ENCODE data around the gene BOD1L1.
A peak's percentile ranks its signal among the peaks of the same experiment; 100 is the strongest.

Gene BOD1L1

GRCh38 chr4:13627606-13628311 lies at the start of gene BOD1L1:
TSS of gene BOD1L1 (minus strand) at chr4:13627725. CDS start at chr4:13627587, 138 bp downstream.
- Histone ChIP-seq H3K27ac (ENCODE audit: low read length) (peak within 1 kb of the TSS; percentile 40), H3K4me1 (ENCODE audit: control insufficient read depth, low read depth, low read length) (no peaks in the 10 kb centered on the region), H3K9ac (ENCODE audit: low read length) (peak within 1 kb of the TSS; percentile 85), H3K27me3 (ENCODE audit: control insufficient read depth, insufficient read depth, low read length) (no peaks in the 10 kb centered on the region), H3K4me3 (ENCODE audit: low read length) (peak within 1 kb of the TSS; percentile 93), H3K36me3 (ENCODE audit: control insufficient read depth, low read depth, low read length) (no peaks in the 10 kb centered on the region), H3K9me3 (ENCODE audit: control insufficient read depth, low read depth, low read length) (no peaks in the 10 kb centered on the region)

- Histone ChIP-seq H3K9me3 (ENCODE audit: control insufficient read depth, low read depth, low read length) (no peaks in the 10 kb centered on the region), H3K27ac (ENCODE audit: low read length) (no peak overlapping the region), H3K4me3 (ENCODE audit: low read length) (no peak overlapping the region), H3K9ac (ENCODE audit: low read length) (no peak overlapping the region), H3K4me1 (ENCODE audit: control insufficient read depth, low read depth, low read length) (no peaks in the 10 kb centered on the region), H3K36me3 (ENCODE audit: control insufficient read depth, low read depth, low read length) (no peaks in the 10 kb centered on the region), H3K27me3 (ENCODE audit: control insufficient read depth, insufficient read depth, low read length) (no peaks in the 10 kb centered on the region)
Measured at GRCh38 chr4:13674971-13675370, 47.4 kb upstream of the BOD1L1 start.

GRCh38 chr4:13673167-13673566 lies 45.6 kb upstream of the BOD1L1 start:
- Histone ChIP-seq H3K9ac (ENCODE audit: low read length) (no peak overlapping the region), H3K27ac (ENCODE audit: low read length) (no peak overlapping the region), H3K36me3 (ENCODE audit: control insufficient read depth, low read depth, low read length) (no peaks in the 10 kb centered on the region), H3K27me3 (ENCODE audit: control insufficient read depth, insufficient read depth, low read length) (no peaks in the 10 kb centered on the region), H3K4me1 (ENCODE audit: control insufficient read depth, low read depth, low read length) (no peaks in the 10 kb centered on the region), H3K9me3 (ENCODE audit: control insufficient read depth, low read depth, low read length) (no peaks in the 10 kb centered on the region), H3K4me3 (ENCODE audit: low read length) (no peak overlapping the region)

- no peaks in the 10 kb centered on the region for H3K36me3 ChIP-seq (ENCODE audit: control insufficient read depth, low read depth, low read length)
- no peaks in the 10 kb centered on the region for H3K27me3 ChIP-seq (ENCODE audit: control insufficient read depth, insufficient read depth, low read length)
- no peak overlapping the region for H3K4me3 ChIP-seq (ENCODE audit: low read length)
- H3K4me1 ChIP-seq (ENCODE audit: control insufficient read depth, low read depth, low read length): no peaks in the 10 kb centered on the region
- no peak overlapping the region for H3K27ac ChIP-seq (ENCODE audit: low read length)
- no peak overlapping the region for H3K9ac ChIP-seq (ENCODE audit: low read length)
- H3K9me3 ChIP-seq (ENCODE audit: control insufficient read depth, low read depth, low read length): no peaks in the 10 kb centered on the region
Measured at GRCh38 chr4:13670456-13671160, 43.1 kb upstream of the BOD1L1 start.

GRCh38 chr4:13665701-13666660 lies 38.5 kb upstream of the BOD1L1 start:
- Histone ChIP-seq H3K9me3 (ENCODE audit: control insufficient read depth, low read depth, low read length) (no peaks in the 10 kb centered on the region), H3K9ac (ENCODE audit: low read length) (no peak overlapping the region), H3K36me3 (ENCODE audit: control insufficient read depth, low read depth, low read length) (no peaks in the 10 kb centered on the region), H3K4me3 (ENCODE audit: low read length) (no peak overlapping the region), H3K27ac (ENCODE audit: low read length) (no peak overlapping the region), H3K27me3 (ENCODE audit: control insufficient read depth, insufficient read depth, low read length) (no peaks in the 10 kb centered on the region), H3K4me1 (ENCODE audit: control insufficient read depth, low read depth, low read length) (no peaks in the 10 kb centered on the region)

- H3K4me1 ChIP-seq (ENCODE audit: control insufficient read depth, low read depth, low read length): peaks cover 9% of the 10 kb centered on the region
- H3K9ac ChIP-seq (ENCODE audit: low read length): no peak overlapping the region
- no peaks in the 10 kb centered on the region for H3K36me3 ChIP-seq (ENCODE audit: control insufficient read depth, low read depth, low read length)
- H3K4me3 ChIP-seq (ENCODE audit: low read length): no peak overlapping the region
- H3K9me3 ChIP-seq (ENCODE audit: control insufficient read depth, low read depth, low read length): no peaks in the 10 kb centered on the region
- no peaks in the 10 kb centered on the region for H3K27me3 ChIP-seq (ENCODE audit: control insufficient read depth, insufficient read depth, low read length)
- H3K27ac ChIP-seq (ENCODE audit: low read length): no peak overlapping the region
Measured at GRCh38 chr4:13659341-13660070, 32.0 kb upstream of the BOD1L1 start.

GRCh38 chr4:13656569-13657405 lies 29.3 kb upstream of the BOD1L1 start:
- Histone ChIP-seq H3K9ac (ENCODE audit: low read length) (no peak overlapping the region), H3K4me1 (ENCODE audit: control insufficient read depth, low read depth, low read length) (peaks cover 15% of the 10 kb centered on the region), H3K36me3 (ENCODE audit: control insufficient read depth, low read depth, low read length) (no peaks in the 10 kb centered on the region), H3K27me3 (ENCODE audit: control insufficient read depth, insufficient read depth, low read length) (no peaks in the 10 kb centered on the region), H3K9me3 (ENCODE audit: control insufficient read depth, low read depth, low read length) (no peaks in the 10 kb centered on the region), H3K27ac (ENCODE audit: low read length) (no peak overlapping the region), H3K4me3 (ENCODE audit: low read length) (peak overlapping the region; percentile 47)

- Histone ChIP-seq H3K9me3 (ENCODE audit: control insufficient read depth, low read depth, low read length) (no peaks in the 10 kb centered on the region), H3K27me3 (ENCODE audit: control insufficient read depth, insufficient read depth, low read length) (no peaks in the 10 kb centered on the region), H3K4me1 (ENCODE audit: control insufficient read depth, low read depth, low read length) (peaks cover 15% of the 10 kb centered on the region), H3K4me3 (ENCODE audit: low read length) (peak overlapping the region; percentile 84), H3K9ac (ENCODE audit: low read length) (peak overlapping the region; percentile 53), H3K36me3 (ENCODE audit: control insufficient read depth, low read depth, low read length) (no peaks in the 10 kb centered on the region), H3K27ac (ENCODE audit: low read length) (no peak overlapping the region)
Measured at GRCh38 chr4:13654162-13654797, 26.8 kb upstream of the BOD1L1 start.

- H3K9ac ChIP-seq (ENCODE audit: low read length): peak overlapping the region; percentile 53
- no peak overlapping the region for H3K27ac ChIP-seq (ENCODE audit: low read length)
- H3K9me3 ChIP-seq (ENCODE audit: control insufficient read depth, low read depth, low read length): no peaks in the 10 kb centered on the region
- H3K36me3 ChIP-seq (ENCODE audit: control insufficient read depth, low read depth, low read length): no peaks in the 10 kb centered on the region
- H3K4me1 ChIP-seq (ENCODE audit: control insufficient read depth, low read depth, low read length): peaks cover 15% of the 10 kb centered on the region
- no peaks in the 10 kb centered on the region for H3K27me3 ChIP-seq (ENCODE audit: control insufficient read depth, insufficient read depth, low read length)
- peak overlapping the region; percentile 84 for H3K4me3 ChIP-seq (ENCODE audit: low read length)
Measured at GRCh38 chr4:13653766-13654161, 26.2 kb upstream of the BOD1L1 start.

GRCh38 chr4:13647031-13647430 lies 19.5 kb upstream of the BOD1L1 start:
- Histone ChIP-seq H3K4me3 (ENCODE audit: low read length) (no peak overlapping the region), H3K27me3 (ENCODE audit: control insufficient read depth, insufficient read depth, low read length) (no peaks in the 10 kb centered on the region), H3K4me1 (ENCODE audit: control insufficient read depth, low read depth, low read length) (peaks cover 9% of the 10 kb centered on the region), H3K36me3 (ENCODE audit: control insufficient read depth, low read depth, low read length) (no peaks in the 10 kb centered on the region), H3K27ac (ENCODE audit: low read length) (no peak overlapping the region), H3K9ac (ENCODE audit: low read length) (no peak overlapping the region), H3K9me3 (ENCODE audit: control insufficient read depth, low read depth, low read length) (no peaks in the 10 kb centered on the region)
